Activated naive CD4-positive, alpha-beta T cell treated with anti-CD3 and anti-CD28 coated beads, Interleukin-2, amount 50 U/mL, for 24 hours (primary cell): ENCODE data around the gene TMEM121.
"Not testable (repeated sequence)": the region's sequence is repeated elsewhere in the genome, so short reads cannot be mapped to it uniquely, and the experiment has no call there.

Source experiments
- H3K27ac Mint-ChIP-seq: one replicate; pipeline ENCODE4 v1.8.0; 2021; ENCODE audit warnings: mild to moderate bottlenecking, mixed read lengths
- H3K27me3 Mint-ChIP-seq: one replicate; pipeline ENCODE4 v1.8.0; 2021; ENCODE audit warnings: mixed read lengths
- H3K36me3 Mint-ChIP-seq: one replicate; pipeline ENCODE4 v1.8.0; 2021; ENCODE audit warnings: mixed read lengths
- H3K4me1 Mint-ChIP-seq: one replicate; pipeline ENCODE4 v1.8.0; 2021; ENCODE audit warnings: mixed read lengths
- H3K4me3 Mint-ChIP-seq: one replicate; pipeline ENCODE4 v1.8.0; 2021; ENCODE audit warnings: mild to moderate bottlenecking, mixed read lengths
- H3K9me3 Mint-ChIP-seq: one replicate; pipeline ENCODE4 v1.8.0; 2021; ENCODE audit warnings: mixed read lengths

Gene TMEM121

GRCh38 chr14:105538481-105539049 is 12.2 kb downstream of the TMEM121 start:
- Mint-ChIP-seq H3K27ac (no peak overlapping the region), H3K4me1 (no peaks in the 10 kb centered on the region), H3K27me3 (no peaks in the 10 kb centered on the region)

GRCh38 chr14:105540811-105541210 is 14.4 kb downstream of the TMEM121 start:
- Mint-ChIP-seq H3K4me3 (no peak overlapping the region), H3K27ac (no peak overlapping the region), H3K27me3 (no peaks in the 10 kb centered on the region), H3K9me3 (no peaks in the 10 kb centered on the region), H3K4me1 (no peaks in the 10 kb centered on the region), H3K36me3 (no peaks in the 10 kb centered on the region)

More at GRCh38 chr14:105538481-105539049, 12.2 kb downstream of the TMEM121 start:
- Mint-ChIP-seq H3K9me3 (no peaks in the 10 kb centered on the region), H3K36me3 (no peaks in the 10 kb centered on the region), H3K4me3 (no peak overlapping the region)

GRCh38 chr14:105541218-105541875 is 15.0 kb downstream of the TMEM121 start:
- Mint-ChIP-seq H3K27me3 (no peaks in the 10 kb centered on the region), H3K27ac (no peak overlapping the region), H3K9me3 (no peaks in the 10 kb centered on the region), H3K4me3 (no peak overlapping the region), H3K4me1 (no peaks in the 10 kb centered on the region), H3K36me3 (no peaks in the 10 kb centered on the region)

- H3K27me3 Mint-ChIP-seq, H3K27ac Mint-ChIP-seq, H3K36me3 Mint-ChIP-seq: not testable (repeated sequence)
These were observed 19.3 kb downstream of the TMEM121 start for GRCh38 chr14:105545676-105546075.

GRCh38 chr14:105546410-105546809 is 20.0 kb downstream of the TMEM121 start:
- not testable (repeated sequence) for H3K9me3 Mint-ChIP-seq, H3K27me3 Mint-ChIP-seq, H3K4me3 Mint-ChIP-seq, H3K36me3 Mint-ChIP-seq, H3K27ac Mint-ChIP-seq, H3K4me1 Mint-ChIP-seq

More at GRCh38 chr14:105545676-105546075, 19.3 kb downstream of the TMEM121 start:
- H3K4me3 Mint-ChIP-seq, H3K4me1 Mint-ChIP-seq, H3K9me3 Mint-ChIP-seq: not testable (repeated sequence)

GRCh38 chr14:105547072-105547471 is 20.7 kb downstream of the TMEM121 start:
- not testable (repeated sequence) for H3K36me3 Mint-ChIP-seq, H3K4me1 Mint-ChIP-seq, H3K4me3 Mint-ChIP-seq, H3K27ac Mint-ChIP-seq, H3K9me3 Mint-ChIP-seq, H3K27me3 Mint-ChIP-seq

GRCh38 chr14:105547741-105548169 is 21.4 kb downstream of the TMEM121 start:
- H3K4me1 Mint-ChIP-seq, result no peaks in the 10 kb centered on the region
- no peaks in the 10 kb centered on the region for H3K9me3 Mint-ChIP-seq
- H3K4me3 Mint-ChIP-seq, result no peak overlapping the region
- H3K27me3 Mint-ChIP-seq, result no peaks in the 10 kb centered on the region
- H3K36me3 Mint-ChIP-seq, result no peaks in the 10 kb centered on the region
- H3K27ac Mint-ChIP-seq, result no peak overlapping the region

- H3K9me3 Mint-ChIP-seq, result no peaks in the 10 kb centered on the region
- H3K27me3 Mint-ChIP-seq, result no peaks in the 10 kb centered on the region
- no peak overlapping the region for H3K4me3 Mint-ChIP-seq
- no peaks in the 10 kb centered on the region for H3K4me1 Mint-ChIP-seq
- H3K27ac Mint-ChIP-seq, result no peak overlapping the region
- H3K36me3 Mint-ChIP-seq, result no peaks in the 10 kb centered on the region
These were observed 23.1 kb downstream of the TMEM121 start for GRCh38 chr14:105549481-105549880.

GRCh38 chr14:105554022-105554421 is 27.6 kb downstream of the TMEM121 start:
- H3K4me3 Mint-ChIP-seq, result no peak overlapping the region
- peaks cover 2% of the 10 kb centered on the region for H3K27me3 Mint-ChIP-seq
- no peak overlapping the region for H3K27ac Mint-ChIP-seq
- H3K9me3 Mint-ChIP-seq, result no peaks in the 10 kb centered on the region
- no peaks in the 10 kb centered on the region for H3K36me3 Mint-ChIP-seq
- no peaks in the 10 kb centered on the region for H3K4me1 Mint-ChIP-seq

GRCh38 chr14:105554523-105554922 is 28.1 kb downstream of the TMEM121 start:
- no peak overlapping the region for H3K27ac Mint-ChIP-seq
- no peaks in the 10 kb centered on the region for H3K9me3 Mint-ChIP-seq
- no peaks in the 10 kb centered on the region for H3K36me3 Mint-ChIP-seq
- peaks cover 2% of the 10 kb centered on the region for H3K27me3 Mint-ChIP-seq
- H3K4me3 Mint-ChIP-seq, result no peak overlapping the region
- no peaks in the 10 kb centered on the region for H3K4me1 Mint-ChIP-seq

- H3K9me3 Mint-ChIP-seq, H3K4me3 Mint-ChIP-seq, H3K36me3 Mint-ChIP-seq, H3K27ac Mint-ChIP-seq, H3K27me3 Mint-ChIP-seq, H3K4me1 Mint-ChIP-seq: not testable (repeated sequence)
These were observed 31.3 kb downstream of the TMEM121 start for GRCh38 chr14:105557671-105558070.

- not testable (repeated sequence) for H3K9me3 Mint-ChIP-seq
These were observed 32.2 kb downstream of the TMEM121 start for GRCh38 chr14:105558449-105559154.

GRCh38 chr14:105559384-105560047 is 33.1 kb downstream of the TMEM121 start:
- H3K9me3 Mint-ChIP-seq, H3K27ac Mint-ChIP-seq, H3K4me3 Mint-ChIP-seq, H3K27me3 Mint-ChIP-seq, H3K36me3 Mint-ChIP-seq: not testable (repeated sequence)
- peaks cover 12% of the 10 kb centered on the region for H3K4me1 Mint-ChIP-seq

More at GRCh38 chr14:105558449-105559154, 32.2 kb downstream of the TMEM121 start:
- not testable (repeated sequence) for H3K36me3 Mint-ChIP-seq, H3K4me3 Mint-ChIP-seq, H3K27me3 Mint-ChIP-seq, H3K27ac Mint-ChIP-seq
- peaks cover 12% of the 10 kb centered on the region for H3K4me1 Mint-ChIP-seq

GRCh38 chr14:105560048-105560669 is 33.8 kb downstream of the TMEM121 start:
- H3K9me3 Mint-ChIP-seq, H3K4me3 Mint-ChIP-seq, H3K27me3 Mint-ChIP-seq, H3K36me3 Mint-ChIP-seq, H3K27ac Mint-ChIP-seq: not testable (repeated sequence)
- peaks cover 12% of the 10 kb centered on the region for H3K4me1 Mint-ChIP-seq

GRCh38 chr14:105561345-105561744 is 35.0 kb downstream of the TMEM121 start:
- peaks cover 12% of the 10 kb centered on the region for H3K4me1 Mint-ChIP-seq

More at GRCh38 chr14:105561345-105561744, 35.0 kb downstream of the TMEM121 start:
- not testable (repeated sequence) for H3K27me3 Mint-ChIP-seq, H3K4me3 Mint-ChIP-seq, H3K36me3 Mint-ChIP-seq, H3K9me3 Mint-ChIP-seq, H3K27ac Mint-ChIP-seq
